ENCODE data around the gene SMAD9. TPM values are rescaled to one million over a fixed set of nuclear protein-coding genes. Genes with fewer than 3 reads are reported as not detected.
"Not testable (repeated sequence)": the region's sequence is repeated elsewhere in the genome, so short reads cannot be mapped to it uniquely, and the experiment has no call there.

Gene SMAD9
- polyA plus RNA-seq, 4 donors: 0.45 to 7.1 (median 2.1) TPM

DNA sequence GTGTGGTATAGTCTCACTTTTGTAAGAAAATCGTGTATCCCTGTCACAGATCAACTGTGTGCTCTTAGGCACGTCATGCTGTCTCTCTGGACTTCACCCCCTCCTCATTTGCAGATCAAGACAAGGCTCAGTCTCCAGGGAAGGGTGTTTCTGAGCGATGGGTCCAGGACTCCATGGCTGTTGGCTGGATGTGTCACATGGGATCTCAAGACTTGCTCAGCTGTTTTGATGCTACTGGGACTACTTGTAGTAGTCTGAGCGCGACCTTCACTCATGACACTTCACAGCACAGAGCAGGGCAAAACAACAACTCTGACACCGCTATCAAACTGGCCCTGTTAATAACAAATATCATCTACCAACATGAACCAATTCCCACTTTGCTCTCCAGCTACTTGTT, 36.2 kb downstream of the SMAD9 start:
- DNase-seq (no peak), FAIRE-seq (no peak)
- WGBS, 3 donors: 69 to 88% (median 74%) methylated on average over 6 of the region's 6 CpGs
- peaks cover 0 to 3% (median 0%) of the 10 kb centered on the region in 3 donors for H3K27me3 ChIP-seq (ENCODE audit: control insufficient read depth in 3 of 3, insufficient read depth in 3 of 3, low read length in 3 of 3)
- H3K36me3 ChIP-seq (ENCODE audit: control insufficient read depth in 3 of 3, insufficient read depth in 2 of 3, low read depth in 1 of 3, low read length in 3 of 3): peaks cover 0 to 6% (median 0%) of the 10 kb centered on the region in 3 donors
- no peaks in the 10 kb centered on the region for H3K9me3 ChIP-seq (ENCODE audit: control insufficient read depth in 2 of 2, insufficient read depth in 1 of 2, low read depth in 1 of 2, low read length in 1 of 2)
- H3K4me1 ChIP-seq (ENCODE audit: control insufficient read depth in 3 of 3, insufficient read depth in 2 of 3, low read depth in 1 of 3, low read length in 2 of 3): peaks cover 0 to 2% (median 0%) of the 10 kb centered on the region in 3 donors
- H3K4me3 ChIP-seq (ENCODE audit: low read depth in 1 of 3, low read length in 3 of 3): no peak overlapping the region
- H3K27ac ChIP-seq (ENCODE audit: low read depth in 1 of 3, low read length in 2 of 3): no peak overlapping the region

DNA sequence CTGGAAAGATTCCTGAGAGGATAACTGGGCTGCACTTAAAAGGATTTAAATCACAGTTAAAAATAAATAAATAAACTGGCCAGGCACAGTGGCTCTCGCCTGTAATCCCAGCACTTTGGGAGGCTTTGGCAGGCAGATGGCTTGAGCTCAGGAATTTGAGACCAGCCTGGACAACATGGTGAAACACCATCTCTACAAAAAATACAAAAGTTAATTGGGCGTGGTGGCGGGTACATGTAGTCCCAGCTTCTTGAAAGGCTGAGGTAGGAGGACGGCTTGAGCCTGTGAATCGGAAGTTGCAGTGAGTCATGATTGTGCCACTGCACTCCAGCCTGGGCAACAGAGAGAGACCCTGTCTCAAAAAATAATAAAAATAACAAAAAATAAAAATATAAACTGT, 36.6 kb downstream of the SMAD9 start:
- not testable (repeated sequence) for H3K4me1 ChIP-seq (ENCODE audit: control insufficient read depth in 3 of 3, insufficient read depth in 2 of 3, low read depth in 1 of 3, low read length in 2 of 3); H3K9me3 ChIP-seq (ENCODE audit: control insufficient read depth in 2 of 2, insufficient read depth in 1 of 2, low read depth in 1 of 2, low read length in 1 of 2); H3K36me3 ChIP-seq (ENCODE audit: control insufficient read depth in 3 of 3, insufficient read depth in 2 of 3, low read depth in 1 of 3, low read length in 3 of 3); H3K27me3 ChIP-seq (ENCODE audit: control insufficient read depth in 3 of 3, insufficient read depth in 3 of 3, low read length in 3 of 3); DNase-seq; H3K27ac ChIP-seq (ENCODE audit: low read depth in 1 of 3, low read length in 2 of 3); FAIRE-seq; H3K4me3 ChIP-seq (ENCODE audit: low read depth in 1 of 3, low read length in 3 of 3)
- WGBS, 3 donors: 86 to 92% (median 88%) methylated on average over 5 of the region's 5 CpGs

GRCh38 chr13:36882829-36883390, 37.1 kb downstream of the SMAD9 start:
- no peak for FAIRE-seq
- DNase-seq: no peak

DNA sequence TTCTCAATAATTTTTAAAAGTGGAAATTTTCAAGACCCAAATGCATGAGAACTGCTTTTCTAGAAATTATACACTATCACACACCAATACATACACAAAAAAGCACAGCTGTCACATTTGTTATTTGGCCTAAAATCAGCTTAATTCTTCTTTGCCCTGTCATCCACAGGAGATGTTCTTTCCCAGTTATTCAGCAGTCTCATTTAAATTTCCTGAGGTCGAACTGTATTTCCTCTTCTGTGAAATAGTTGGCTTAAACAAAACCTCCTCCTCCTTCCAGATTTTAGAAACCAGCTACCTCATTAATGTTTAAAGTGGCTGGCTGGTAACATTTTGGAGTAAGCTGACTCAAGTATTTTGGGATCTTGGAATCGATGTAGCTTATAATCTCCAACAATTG, 39.1 kb downstream of the SMAD9 start:
- no peak for DNase-seq
- no peak for FAIRE-seq
- Histone ChIP-seq H3K4me3 (ENCODE audit: low read depth in 1 of 3, low read length in 3 of 3) (no peak overlapping the region), H3K36me3 (ENCODE audit: control insufficient read depth in 3 of 3, insufficient read depth in 2 of 3, low read depth in 1 of 3, low read length in 3 of 3) (peaks cover 0 to 6% (median 0%) of the 10 kb centered on the region in 3 donors), H3K27ac (ENCODE audit: low read depth in 1 of 3, low read length in 2 of 3) (no peak overlapping the region), H3K9me3 (ENCODE audit: control insufficient read depth in 2 of 2, insufficient read depth in 1 of 2, low read depth in 1 of 2, low read length in 1 of 2) (no peaks in the 10 kb centered on the region), H3K27me3 (ENCODE audit: control insufficient read depth in 3 of 3, insufficient read depth in 3 of 3, low read length in 3 of 3) (no peaks in the 10 kb centered on the region), H3K4me1 (ENCODE audit: control insufficient read depth in 3 of 3, insufficient read depth in 2 of 3, low read depth in 1 of 3, low read length in 2 of 3) (no peaks in the 10 kb centered on the region)
- WGBS, 3 donors: 42 to 75% (median 61%) methylated on average over 2 of the region's 2 CpGs

More at GRCh38 chr13:36882829-36883390, 37.1 kb downstream of the SMAD9 start:
- Histone ChIP-seq H3K9me3 (ENCODE audit: control insufficient read depth in 2 of 2, insufficient read depth in 1 of 2, low read depth in 1 of 2, low read length in 1 of 2) (no peaks in the 10 kb centered on the region), H3K36me3 (ENCODE audit: control insufficient read depth in 3 of 3, insufficient read depth in 2 of 3, low read depth in 1 of 3, low read length in 3 of 3) (peaks cover 0 to 6% (median 0%) of the 10 kb centered on the region in 3 donors), H3K4me3 (ENCODE audit: low read depth in 1 of 3, low read length in 3 of 3) (no peak overlapping the region), H3K4me1 (ENCODE audit: control insufficient read depth in 3 of 3, insufficient read depth in 2 of 3, low read depth in 1 of 3, low read length in 2 of 3) (peaks cover 0 to 2% (median 0%) of the 10 kb centered on the region in 3 donors), H3K27ac (ENCODE audit: low read depth in 1 of 3, low read length in 2 of 3) (no peak overlapping the region), H3K27me3 (ENCODE audit: control insufficient read depth in 3 of 3, insufficient read depth in 3 of 3, low read length in 3 of 3) (peaks cover 0 to 3% (median 0%) of the 10 kb centered on the region in 3 donors)
- WGBS, 3 donors: 75 to 85% (median 79%) methylated on average over 6 of the region's 6 CpGs

DNA sequence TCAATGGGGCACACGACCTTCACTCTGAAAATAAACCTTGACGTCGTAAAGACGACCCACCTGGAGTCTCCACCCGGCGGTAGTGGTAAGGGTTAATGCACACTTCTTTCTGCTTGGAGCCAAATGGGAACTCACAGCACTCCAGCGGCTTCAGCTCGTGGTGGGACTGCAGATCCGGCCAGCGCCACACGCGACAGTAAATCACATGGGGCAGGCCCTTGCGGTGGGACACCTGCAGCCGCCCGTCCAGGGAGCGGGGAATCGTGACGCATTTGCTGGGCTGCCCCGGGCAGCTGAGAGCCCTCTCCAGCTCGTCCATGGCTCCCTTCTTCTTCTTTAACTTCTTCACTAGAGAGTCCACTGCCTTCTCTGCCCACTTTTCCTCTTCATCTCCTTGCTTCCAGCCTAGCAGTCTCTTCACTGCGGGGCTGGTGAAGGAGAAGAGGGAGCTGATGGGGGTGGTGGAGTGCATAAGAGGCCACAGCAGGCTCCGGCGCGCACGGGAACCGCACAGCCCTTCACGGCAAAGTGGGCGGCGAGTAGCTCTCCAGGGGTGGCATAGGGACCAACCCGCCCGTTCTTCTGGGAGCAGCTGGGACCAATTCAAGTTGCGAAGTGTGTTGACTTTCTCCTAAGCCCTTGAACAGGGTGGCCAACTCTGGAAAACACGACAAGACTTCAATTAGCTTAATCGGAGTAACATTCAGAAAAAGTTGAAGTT, 40.7 kb downstream of the SMAD9 start:
- Histone ChIP-seq H3K27me3 (ENCODE audit: control insufficient read depth in 3 of 3, insufficient read depth in 3 of 3, low read length in 3 of 3) (no peaks in the 10 kb centered on the region), H3K4me3 (ENCODE audit: low read depth in 1 of 3, low read length in 3 of 3) (no peak overlapping the region), H3K9me3 (ENCODE audit: control insufficient read depth in 2 of 2, insufficient read depth in 1 of 2, low read depth in 1 of 2, low read length in 1 of 2) (no peaks in the 10 kb centered on the region), H3K4me1 (ENCODE audit: control insufficient read depth in 3 of 3, insufficient read depth in 2 of 3, low read depth in 1 of 3, low read length in 2 of 3) (no peaks in the 10 kb centered on the region), H3K27ac (ENCODE audit: low read depth in 1 of 3, low read length in 2 of 3) (no peak overlapping the region), H3K36me3 (ENCODE audit: control insufficient read depth in 3 of 3, insufficient read depth in 2 of 3, low read depth in 1 of 3, low read length in 3 of 3) (peaks cover 0 to 6% (median 0%) of the 10 kb centered on the region in 3 donors)
- FAIRE-seq (no peak), DNase-seq (no peak)
- 90 to 94% (median 91%) methylated on average over 34 of the region's 34 CpGs for WGBS, 3 donors

DNA sequence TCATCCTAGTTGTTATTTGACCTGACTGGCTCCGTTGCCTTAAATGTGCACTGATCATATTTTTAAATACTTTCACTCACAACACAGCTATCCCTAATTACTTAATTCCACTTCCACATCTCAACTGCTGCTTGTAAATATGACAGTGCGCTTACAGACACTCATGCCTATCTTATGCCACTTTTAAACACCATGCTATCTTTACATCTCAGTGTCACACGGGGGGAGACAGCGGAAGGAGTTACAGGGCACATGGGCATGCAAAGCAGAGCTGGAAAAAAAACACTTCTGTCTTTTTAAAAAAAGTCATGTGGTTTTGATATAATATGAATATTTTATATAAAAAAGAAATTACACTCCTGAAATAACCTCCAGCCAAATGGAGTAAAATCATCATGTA, 44.1 kb downstream of the SMAD9 start:
- 74 to 81% (median 81%) methylated on average over 4 of the region's 4 CpGs for WGBS, 3 donors
- Histone ChIP-seq H3K9me3 (ENCODE audit: control insufficient read depth in 2 of 2, insufficient read depth in 1 of 2, low read depth in 1 of 2, low read length in 1 of 2) (no peaks in the 10 kb centered on the region), H3K27ac (ENCODE audit: low read depth in 1 of 3, low read length in 2 of 3) (no peak overlapping the region), H3K4me1 (ENCODE audit: control insufficient read depth in 3 of 3, insufficient read depth in 2 of 3, low read depth in 1 of 3, low read length in 2 of 3) (no peaks in the 10 kb centered on the region), H3K4me3 (ENCODE audit: low read depth in 1 of 3, low read length in 3 of 3) (no peak overlapping the region), H3K27me3 (ENCODE audit: control insufficient read depth in 3 of 3, insufficient read depth in 3 of 3, low read length in 3 of 3) (no peaks in the 10 kb centered on the region), H3K36me3 (ENCODE audit: control insufficient read depth in 3 of 3, insufficient read depth in 2 of 3, low read depth in 1 of 3, low read length in 3 of 3) (peaks cover 0 to 8% (median 0%) of the 10 kb centered on the region in 3 donors)
- no peak for DNase-seq
- no peak for FAIRE-seq

- FAIRE-seq (no peak), DNase-seq (no peak)
- WGBS, 3 donors: 83 to 87% (median 87%) methylated on average over 4 of the region's 4 CpGs
- no peaks in the 10 kb centered on the region for H3K27me3 ChIP-seq (ENCODE audit: control insufficient read depth in 3 of 3, insufficient read depth in 3 of 3, low read length in 3 of 3)
- no peak overlapping the region for H3K4me3 ChIP-seq (ENCODE audit: low read depth in 1 of 3, low read length in 3 of 3)
- no peaks in the 10 kb centered on the region for H3K9me3 ChIP-seq (ENCODE audit: control insufficient read depth in 2 of 2, insufficient read depth in 1 of 2, low read depth in 1 of 2, low read length in 1 of 2)
- no peaks in the 10 kb centered on the region for H3K4me1 ChIP-seq (ENCODE audit: control insufficient read depth in 3 of 3, insufficient read depth in 2 of 3, low read depth in 1 of 3, low read length in 2 of 3)
- peaks cover 0 to 8% (median 0%) of the 10 kb centered on the region in 3 donors for H3K36me3 ChIP-seq (ENCODE audit: control insufficient read depth in 3 of 3, insufficient read depth in 2 of 3, low read depth in 1 of 3, low read length in 3 of 3)
- no peak overlapping the region for H3K27ac ChIP-seq (ENCODE audit: low read depth in 1 of 3, low read length in 2 of 3)
Observed at GRCh38 chr13:36875431-36875830, 44.6 kb downstream of the SMAD9 start.

GRCh38 chr13:36872621-36873020, 47.4 kb downstream of the SMAD9 start:
- DNase-seq (no peak), FAIRE-seq (no peak)
- Histone ChIP-seq H3K27ac (ENCODE audit: low read depth in 1 of 3, low read length in 2 of 3) (no peak overlapping the region), H3K27me3 (ENCODE audit: control insufficient read depth in 3 of 3, insufficient read depth in 3 of 3, low read length in 3 of 3) (no peaks in the 10 kb centered on the region), H3K9me3 (ENCODE audit: control insufficient read depth in 2 of 2, insufficient read depth in 1 of 2, low read depth in 1 of 2, low read length in 1 of 2) (no peaks in the 10 kb centered on the region), H3K4me1 (ENCODE audit: control insufficient read depth in 3 of 3, insufficient read depth in 2 of 3, low read depth in 1 of 3, low read length in 2 of 3) (no peaks in the 10 kb centered on the region), H3K36me3 (ENCODE audit: control insufficient read depth in 3 of 3, insufficient read depth in 2 of 3, low read depth in 1 of 3, low read length in 3 of 3) (peaks cover 0 to 2% (median 0%) of the 10 kb centered on the region in 3 donors), H3K4me3 (ENCODE audit: low read depth in 1 of 3, low read length in 3 of 3) (no peak overlapping the region)
- WGBS, 3 donors: 65 to 75% (median 75%) methylated on average over 10 of the region's 10 CpGs

Data from small intestine (tissue), 7 donors.